CD14-positive monocyte (primary cell): ENCODE data around the gene FAM177B. TPM values are rescaled to one million over a fixed set of nuclear protein-coding genes. Genes with fewer than 3 reads are reported as not detected.

ENCODE experiments used
- DNase-seq, 3 donors: peaks; one replicate each; pipeline ENCODE4 v3.0.0-alpha.2; 2011 to 2022
- H2AFZ ChIP-seq: 2 replicates; pipeline ENCODE4 v1.6.0; 2012; ENCODE audit warnings: mild to moderate bottlenecking, low read depth, low read length, inconsistent platforms; ENCODE audit not compliant: insufficient read depth, poor library complexity, severe bottlenecking
- H3K27ac ChIP-seq, 2 donors: 1 replicate in 1 of 2; 2 replicates in 1 of 2; pipeline ENCODE4 v1.5.1; 2012 to 2013; ENCODE audit warnings: low read length in 2 of 2, control low read depth in 1 of 2, inconsistent platforms in 1 of 2, low read depth in 1 of 2, mild to moderate bottlenecking in 1 of 2
- H3K27me3 ChIP-seq, 2 donors: one replicate each; pipeline versions ENCODE4 v1.6.0 to v1.6.1; 2011 to 2013; ENCODE audit warnings: low read length in 2 of 2; ENCODE audit not compliant: control insufficient read depth in 2 of 2, insufficient read depth in 2 of 2
- H3K36me3 ChIP-seq, 2 donors: replicated peaks in 1 of 2; 1 replicate in 1 of 2; 2 replicates in 1 of 2; pipeline versions ENCODE4 v1.5.1 to v1.6.1; 2012 to 2013; ENCODE audit warnings: low read length in 2 of 2, control low read depth in 1 of 2, inconsistent platforms in 1 of 2, mild to moderate bottlenecking in 1 of 2; ENCODE audit not compliant: insufficient read depth in 2 of 2, control insufficient read depth in 1 of 2
- H3K4me1 ChIP-seq, 2 donors: 1 replicate in 1 of 2; 2 replicates in 1 of 2; pipeline versions ENCODE4 v1.5.1 to v1.6.1; 2012 to 2013; ENCODE audit warnings: low read length in 2 of 2, control low read depth in 1 of 2, inconsistent platforms in 1 of 2, mild to moderate bottlenecking in 1 of 2, moderate library complexity in 1 of 2; ENCODE audit not compliant: insufficient read depth in 2 of 2, control insufficient read depth in 1 of 2
- H3K4me2 ChIP-seq: replicated peaks from 2 replicates; pipeline ENCODE3; 2012; ENCODE audit warnings: low read length, moderate library complexity, mild to moderate bottlenecking; ENCODE audit not compliant: poor library complexity, severe bottlenecking; ENCODE audit errors: extremely low read depth
- H3K4me3 ChIP-seq, 3 experiments: fragments of 200-600 bp in 1 of 3; sonication (generic) in 1 of 3; replicated peaks in 1 of 3; 1 replicate in 2 of 3; 2 replicates in 1 of 3; pipeline ENCODE4 v1.5.1; 2011 to 2013; ENCODE audit warnings: low read length in 3 of 3, mild to moderate bottlenecking in 3 of 3, control low read depth in 2 of 3, low read depth in 2 of 3, inconsistent platforms in 1 of 3, moderate library complexity in 1 of 3
- H3K79me2 ChIP-seq: 2 replicates; pipeline ENCODE4 v1.6.0; 2012; ENCODE audit warnings: mild to moderate bottlenecking, control low read depth, inconsistent platforms, low read length, moderate library complexity; ENCODE audit not compliant: insufficient read depth
- H3K9ac ChIP-seq: 2 replicates; pipeline ENCODE4 v1.6.0; 2017; ENCODE audit warnings: low read length, mild to moderate bottlenecking; ENCODE audit not compliant: insufficient read depth, poor library complexity, severe bottlenecking
- H3K9me3 ChIP-seq, 2 donors: replicated peaks in 1 of 2; 1 replicate in 1 of 2; 2 replicates in 1 of 2; pipeline versions ENCODE4 v1.5.1 to v1.6.1; 2012 to 2013; ENCODE audit warnings: low read length in 2 of 2, control low read depth in 1 of 2; ENCODE audit not compliant: control insufficient read depth in 1 of 2, insufficient read depth in 1 of 2
- H4K20me1 ChIP-seq: 2 replicates; pipeline ENCODE4 v1.6.0; 2012; ENCODE audit warnings: mild to moderate bottlenecking, low read length, control low read depth, moderate library complexity; ENCODE audit not compliant: insufficient read depth
- H3K27ac Mint-ChIP-seq, 7 donors: one replicate each; pipeline ENCODE4 v1.8.0; 2020; ENCODE audit warnings: mild to moderate bottlenecking in 7 of 7, mixed read lengths in 7 of 7, moderate library complexity in 6 of 7, inconsistent platforms in 2 of 7
- H3K27me3 Mint-ChIP-seq, 3 donors: one replicate each; pipeline ENCODE4 v1.8.0; 2021 to 2022; ENCODE audit warnings: low read depth in 3 of 3, mild to moderate bottlenecking in 3 of 3, mixed read lengths in 3 of 3, moderate library complexity in 3 of 3, inconsistent platforms in 1 of 3
- H3K36me3 Mint-ChIP-seq, 2 donors: one replicate each; pipeline ENCODE4 v1.8.0; 2020; ENCODE audit warnings: mixed read lengths in 2 of 2, inconsistent platforms in 1 of 2, mild to moderate bottlenecking in 1 of 2
- H3K4me1 Mint-ChIP-seq: one replicate; pipeline ENCODE4 v1.8.0; 2020; ENCODE audit warnings: mild to moderate bottlenecking, mixed read lengths
- H3K4me3 Mint-ChIP-seq, 2 donors: one replicate each; pipeline ENCODE4 v1.8.0; 2020; ENCODE audit warnings: mild to moderate bottlenecking in 2 of 2, mixed read lengths in 2 of 2, moderate library complexity in 1 of 2
- H3K9me3 Mint-ChIP-seq, 7 donors: one replicate each; pipeline ENCODE4 v1.8.0; 2020 to 2022; ENCODE audit warnings: mixed read lengths in 7 of 7, mild to moderate bottlenecking in 6 of 7, moderate library complexity in 6 of 7, inconsistent platforms in 2 of 7
- whole genome bisulfite sequencing: methylation state at CpG from one replicate; pipeline ENCODE4 v1.1.5; 2013; ENCODE audit warnings: missing lambda C conversion rate; ENCODE audit not compliant: insufficient coverage; 5-methylcytosine and 5-hydroxymethylcytosine counted together
- intact Hi-C, 2 donors: fragments of 100-400 bp; cut with micrococcal nuclease; formaldehyde crosslinking; loops; one replicate each; pipeline versions ENCODE4 v1.15.0 to v1.15.1; 2023
- polyA plus RNA-seq, 3 donors: library from polyadenylated mRNA; depleted of rRNA in 1 of 3; unstranded in 2 of 3; stranded (reverse) in 1 of 3; fragments of 300-500 nt in 2 of 3; fragments of >200 nt in 1 of 3; fragmentation: Illumina TruSeq in 2 of 3; gene quantifications; 1 replicate in 2 of 3; 2 replicates in 1 of 3; pipeline ENCODE4 v1.2.3, GENCODE V29; 2012 to 2021
- TF ChIP-seq, protein P1 (sequence below): fragments of 200-600 bp; IDR thresholded peaks from one replicate; pipeline ENCODE4 v1.8.0; 2022; ENCODE audit warnings: antibody characterized with exemption, mild to moderate bottlenecking

FAM177B gene
- polyA plus RNA-seq, 3 donors, result not detected

DNA sequence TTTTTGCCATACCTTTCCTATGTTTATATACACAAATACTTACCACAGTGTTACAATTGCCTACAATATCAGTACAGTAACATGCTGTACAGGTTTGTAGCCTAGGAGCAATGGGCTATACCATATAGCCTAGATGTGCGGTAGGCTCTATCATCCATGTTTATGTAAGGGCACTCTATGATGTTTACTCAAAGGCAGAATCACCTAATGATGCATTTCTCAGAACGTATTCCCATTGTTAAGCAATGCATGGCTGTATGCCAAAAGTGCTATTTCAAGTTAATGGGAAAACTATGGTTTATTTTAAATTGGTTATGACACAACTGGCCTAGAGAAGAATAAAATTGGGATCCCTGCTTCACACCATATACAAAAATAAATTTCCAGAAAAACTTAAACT lies 41.0 kb downstream of the FAM177B start:
- DNase-seq, result no peak
- intact Hi-C loops, result no loop called here
- Histone ChIP-seq H3K4me2 (no peak overlapping the region), H3K36me3 (no peaks in the 10 kb centered on the region), H3K27me3 (no peaks in the 10 kb centered on the region), H3K9ac (no peak overlapping the region), H2AFZ (no peak overlapping the region), H3K79me2 (no peaks in the 10 kb centered on the region), H3K9me3 (no peaks in the 10 kb centered on the region), H4K20me1 (no peaks in the 10 kb centered on the region), H3K4me3 (no peak overlapping the region), H3K27ac (no peak overlapping the region), H3K4me1 (peaks cover 7 to 10% of the 10 kb centered on the region in 2 donors)
- Mint-ChIP-seq H3K9me3 (peaks cover 0 to 12% (median 4%) of the 10 kb centered on the region in 7 donors), H3K4me3 (no peak overlapping the region), H3K27me3 (peaks cover 0 to 3% (median 0%) of the 10 kb centered on the region in 3 donors), H3K27ac (no peak overlapping the region), H3K4me1 (peaks cover 7% of the 10 kb centered on the region), H3K36me3 (no peaks in the 10 kb centered on the region)
- WGBS, result no CpG with 5 or more reads among the region's 2 CpGs
- TF ChIP-seq, protein P1, sequence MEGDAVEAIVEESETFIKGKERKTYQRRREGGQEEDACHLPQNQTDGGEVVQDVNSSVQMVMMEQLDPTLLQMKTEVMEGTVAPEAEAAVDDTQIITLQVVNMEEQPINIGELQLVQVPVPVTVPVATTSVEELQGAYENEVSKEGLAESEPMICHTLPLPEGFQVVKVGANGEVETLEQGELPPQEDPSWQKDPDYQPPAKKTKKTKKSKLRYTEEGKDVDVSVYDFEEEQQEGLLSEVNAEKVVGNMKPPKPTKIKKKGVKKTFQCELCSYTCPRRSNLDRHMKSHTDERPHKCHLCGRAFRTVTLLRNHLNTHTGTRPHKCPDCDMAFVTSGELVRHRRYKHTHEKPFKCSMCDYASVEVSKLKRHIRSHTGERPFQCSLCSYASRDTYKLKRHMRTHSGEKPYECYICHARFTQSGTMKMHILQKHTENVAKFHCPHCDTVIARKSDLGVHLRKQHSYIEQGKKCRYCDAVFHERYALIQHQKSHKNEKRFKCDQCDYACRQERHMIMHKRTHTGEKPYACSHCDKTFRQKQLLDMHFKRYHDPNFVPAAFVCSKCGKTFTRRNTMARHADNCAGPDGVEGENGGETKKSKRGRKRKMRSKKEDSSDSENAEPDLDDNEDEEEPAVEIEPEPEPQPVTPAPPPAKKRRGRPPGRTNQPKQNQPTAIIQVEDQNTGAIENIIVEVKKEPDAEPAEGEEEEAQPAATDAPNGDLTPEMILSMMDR, result no peak

DNA sequence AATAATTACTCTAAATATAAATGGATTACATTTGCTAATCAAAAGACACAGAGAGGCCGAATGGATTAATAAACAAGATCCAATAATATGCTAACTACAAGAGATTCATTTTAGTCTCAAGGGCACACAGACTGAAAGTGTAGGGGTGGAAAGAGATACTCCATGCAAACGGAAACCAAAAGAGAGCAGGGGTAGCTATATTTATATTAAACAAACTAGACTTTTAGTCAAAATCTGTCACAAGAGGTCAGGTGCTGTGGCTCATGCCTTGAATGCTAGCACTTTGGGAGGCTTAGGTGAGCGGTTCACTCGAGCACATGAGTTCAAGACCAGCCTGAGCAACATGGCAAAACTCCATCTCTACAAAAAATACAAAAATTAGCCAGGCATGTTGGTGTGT lies 44.2 kb downstream of the FAM177B start:
- no peaks in the 10 kb centered on the region for H3K36me3 Mint-ChIP-seq
- WGBS, result 0% methylated on average over 1 of the region's 4 CpGs
- peaks cover 0 to 12% (median 4%) of the 10 kb centered on the region in 7 donors for H3K9me3 Mint-ChIP-seq
- H3K4me3 ChIP-seq, result no peak overlapping the region
- no peak for DNase-seq
- TF ChIP-seq, protein P1, result no peak
- no peaks in the 10 kb centered on the region for H3K9me3 ChIP-seq
- no peak overlapping the region for H3K4me2 ChIP-seq
- intact Hi-C loops, result no loop called here
- no peaks in the 10 kb centered on the region for H3K4me1 ChIP-seq
- H3K36me3 ChIP-seq, result no peaks in the 10 kb centered on the region
- peaks cover 13% of the 10 kb centered on the region for H3K4me1 Mint-ChIP-seq
- no peak overlapping the region for H3K4me3 Mint-ChIP-seq
- H3K27ac ChIP-seq, result no peak overlapping the region
- no peak overlapping the region for H3K9ac ChIP-seq
- no peak overlapping the region for H2AFZ ChIP-seq
- H3K27me3 Mint-ChIP-seq, result peaks cover 2 to 7% (median 5%) of the 10 kb centered on the region in 3 donors
- H4K20me1 ChIP-seq, result no peaks in the 10 kb centered on the region
- no peaks in the 10 kb centered on the region for H3K79me2 ChIP-seq
- no peak overlapping the region for H3K27ac Mint-ChIP-seq
- H3K27me3 ChIP-seq, result no peaks in the 10 kb centered on the region
